Parathyroid adenoma (tissue), 2 donors: ENCODE measurements around the gene EYA2.

Experiments
- H2AFZ ChIP-seq: fragments of 300-600 bp; sonication (generic); one replicate; pipeline ENCODE4 v1.7.0; 2017; ENCODE audit warnings: antibody characterized with exemption, mild to moderate bottlenecking
- H3K27ac ChIP-seq: fragments of 300-600 bp; sonication (generic); one replicate; pipeline ENCODE4 v1.7.0; 2017
- H3K27me3 ChIP-seq: fragments of 300-600 bp; sonication (generic); one replicate; pipeline ENCODE4 v1.7.0; 2017; ENCODE audit warnings: low read length; ENCODE audit not compliant: control insufficient read depth, insufficient read depth
- H3K36me3 ChIP-seq: fragments of 300-600 bp; sonication (generic); one replicate; pipeline ENCODE4 v1.7.0; 2017; ENCODE audit warnings: low read length; ENCODE audit not compliant: control insufficient read depth, insufficient read depth
- H3K4me1 ChIP-seq: fragments of 300-600 bp; sonication (generic); one replicate; pipeline ENCODE4 v1.7.0; 2017; ENCODE audit warnings: control low read depth
- H3K4me2 ChIP-seq: fragments of 300-600 bp; sonication (generic); one replicate; pipeline ENCODE4 v1.7.0; 2017; ENCODE audit warnings: low read length
- H3K4me3 ChIP-seq: fragments of 300-600 bp; sonication (generic); one replicate; pipeline ENCODE4 v1.7.0; 2017; ENCODE audit warnings: low read depth, low read length
- H3K79me2 ChIP-seq: fragments of 300-600 bp; sonication (generic); one replicate; pipeline ENCODE4 v1.7.0; 2017; ENCODE audit warnings: control low read depth
- H3K9ac ChIP-seq: fragments of 300-600 bp; sonication (generic); one replicate; pipeline ENCODE4 v1.7.0; 2017; ENCODE audit warnings: mild to moderate bottlenecking
- H3K9me3 ChIP-seq: fragments of 300-600 bp; sonication (generic); one replicate; pipeline ENCODE4 v1.7.0; 2017; ENCODE audit warnings: low read length; ENCODE audit not compliant: control insufficient read depth
- CTCF ChIP-seq: fragments of 300-600 bp; sonication (generic); IDR thresholded peaks from one replicate; pipeline ENCODE4 v1.7.0; 2017; ENCODE audit warnings: antibody characterized with exemption, mild to moderate bottlenecking
- donor health status: primary hyperparathyroidism.

The EYA2 gene

GRCh38 chr20:46901638-46902037 is 7.0 kb downstream of the EYA2 start:
- Histone ChIP-seq H3K4me2 (no peak overlapping the region), H3K9me3 (no peaks in the 10 kb centered on the region), H3K79me2 (peaks cover 38% of the 10 kb centered on the region), H3K27ac (no peak overlapping the region), H3K4me3 (no peak overlapping the region), H3K4me1 (peaks cover 5% of the 10 kb centered on the region), H2AFZ (no peak overlapping the region), H3K36me3 (no peaks in the 10 kb centered on the region), H3K27me3 (no peaks in the 10 kb centered on the region), H3K9ac (no peak overlapping the region)
- no peak for TF ChIP-seq CTCF

- Histone ChIP-seq H3K79me2 (peaks cover 41% of the 10 kb centered on the region), H2AFZ (no peak overlapping the region), H3K27ac (no peak overlapping the region), H3K9me3 (no peaks in the 10 kb centered on the region), H3K4me3 (no peak overlapping the region), H3K9ac (no peak overlapping the region), H3K4me1 (peaks cover 5% of the 10 kb centered on the region), H3K36me3 (no peaks in the 10 kb centered on the region), H3K27me3 (no peaks in the 10 kb centered on the region), H3K4me2 (no peak overlapping the region)
- TF ChIP-seq CTCF, result no peak
Observed at GRCh38 chr20:46903256-46903655, 8.6 kb downstream of the EYA2 start.

GRCh38 chr20:46903937-46904336 is 9.3 kb downstream of the EYA2 start:
- H3K4me2 ChIP-seq, result no peak overlapping the region
- no peak overlapping the region for H2AFZ ChIP-seq
- peaks cover 40% of the 10 kb centered on the region for H3K79me2 ChIP-seq
- no peaks in the 10 kb centered on the region for H3K9me3 ChIP-seq
- H3K27me3 ChIP-seq, result no peaks in the 10 kb centered on the region
- no peaks in the 10 kb centered on the region for H3K36me3 ChIP-seq
- no peak overlapping the region for H3K9ac ChIP-seq
- peaks cover 5% of the 10 kb centered on the region for H3K4me1 ChIP-seq
- H3K4me3 ChIP-seq, result no peak overlapping the region
- H3K27ac ChIP-seq, result no peak overlapping the region
- no peak for TF ChIP-seq CTCF

- Histone ChIP-seq H3K36me3 (no peaks in the 10 kb centered on the region), H3K79me2 (peaks cover 35% of the 10 kb centered on the region), H3K27ac (no peak overlapping the region), H3K9ac (no peak overlapping the region), H3K4me2 (no peak overlapping the region), H3K4me1 (peaks cover under 1% of the 10 kb centered on the region), H3K27me3 (no peaks in the 10 kb centered on the region), H3K9me3 (no peaks in the 10 kb centered on the region), H3K4me3 (no peak overlapping the region), H2AFZ (no peak overlapping the region)
- no peak for TF ChIP-seq CTCF
Observed at GRCh38 chr20:46905364-46906125, 10.9 kb downstream of the EYA2 start.
